GM12878 (cell line): ENCODE results near the gene ACACA. TPM values are rescaled to one million over a fixed set of nuclear protein-coding genes. Genes with fewer than 3 reads are reported as not detected.

Experiments
- ATAC-seq: fragments of 200-7000 bp; cut with Tn5 transposase; 3 replicates; pipeline ENCODE4 v1.9.1; 2020; ENCODE audit warnings: mild to moderate bottlenecking, moderate library complexity
- BruUV-seq: library from RNA; stranded (reverse); fragments of 400-500 nt; replicated peaks from 2 replicates; lab custom pipeline; 2021; lab: Mats Ljungman, UMichigan
- CTCF ChIA-PET: fragments of 300-600 bp; sonication (Branson Sonifier 250); formaldehyde crosslinking; extraction: SDS; loops from one replicate; lab custom pipeline; 2021; ENCODE audit warnings: inconsistent platforms; lab: Yijun Ruan, JAX
- POLR2A ChIA-PET: fragments of 350-600 bp; formaldehyde crosslinking; extraction: SDS; loops from one replicate; lab custom pipeline; 2021; ENCODE audit warnings: inconsistent platforms; lab: Charles Lee
- RAD21 ChIA-PET: fragments of 300-600 bp; sonication (Branson Sonifier 250); formaldehyde crosslinking; loops from one replicate; lab custom pipeline; 2023; ENCODE audit warnings: antibody characterized with exemption; ENCODE audit not compliant: unreplicated experiment; lab: Charles Lee
- SMC1A ChIA-PET: fragments of 300-600 bp; sonication (Branson Sonifier 250); formaldehyde crosslinking; loops from one replicate; lab custom pipeline; 2023; ENCODE audit not compliant: unreplicated experiment, uncharacterized antibody; lab: Charles Lee
- DNase-seq: peaks from one replicate; pipeline ENCODE4 v3.0.0-alpha.2; 2011; ENCODE audit warnings: low read depth, low spot score
- FAIRE-seq: peaks from 3 replicates; lab custom pipeline; 2011; peaks lifted over from hg19 to GRCh38; lab: Jason Lieb, UNC
- H2AFZ ChIP-seq: 2 replicates; pipeline ENCODE4 v1.6.0; 2011; ENCODE audit warnings: low read depth, low read length, control low read depth; ENCODE audit not compliant: control insufficient read depth
- H3K27ac ChIP-seq: 2 replicates; pipeline ENCODE4 v1.5.1; 2011; ENCODE audit warnings: control low read depth; ENCODE audit not compliant: control insufficient read depth, insufficient read depth
- H3K27me3 ChIP-seq, 2 experiments: replicated peaks in 1 of 2; 2 replicates each; pipeline versions ENCODE4 v1.6.0 to v1.6.1; 2011; ENCODE audit warnings: low read length in 1 of 2; ENCODE audit not compliant: control insufficient read depth in 2 of 2, insufficient read depth in 2 of 2
- H3K36me3 ChIP-seq, 2 experiments: 2 replicates each; pipeline ENCODE4 v1.5.1; 2011; ENCODE audit warnings: low read length in 1 of 2; ENCODE audit not compliant: control insufficient read depth in 2 of 2, insufficient read depth in 2 of 2
- H3K4me1 ChIP-seq: 2 replicates; pipeline ENCODE4 v1.6.1; 2011; ENCODE audit warnings: mild to moderate bottlenecking, low read length, moderate library complexity, mixed read lengths; ENCODE audit not compliant: control insufficient read depth, insufficient read depth
- H3K4me2 ChIP-seq: 2 replicates; pipeline ENCODE4 v1.6.0; 2011; ENCODE audit warnings: control low read depth; ENCODE audit not compliant: control insufficient read depth, insufficient read depth
- H3K4me3 ChIP-seq: fragments of 200-600 bp; sonication (generic); 2 replicates; pipeline ENCODE4 v1.5.1; 2016
- H3K79me2 ChIP-seq: 2 replicates; pipeline ENCODE4 v1.6.0; 2011; ENCODE audit warnings: low read length; ENCODE audit not compliant: control insufficient read depth, insufficient read depth
- H3K9ac ChIP-seq: 2 replicates; pipeline ENCODE4 v1.8.0; 2011; ENCODE audit warnings: low read length, control low read depth, mixed read lengths; ENCODE audit not compliant: control insufficient read depth, insufficient read depth
- H3K9me3 ChIP-seq: replicated peaks from 3 replicates; pipeline ENCODE4 v1.5.1; 2011; ENCODE audit warnings: mild to moderate bottlenecking, low read length; ENCODE audit not compliant: control insufficient read depth, insufficient read depth
- H4K20me1 ChIP-seq: 2 replicates; pipeline ENCODE4 v1.6.0; 2011; ENCODE audit not compliant: control insufficient read depth, insufficient read depth
- YY1 ChIP-seq: IDR thresholded peaks from 2 replicates; pipeline ENCODE4 v1.6.1; 2011; ENCODE audit warnings: low read depth, mild to moderate bottlenecking, low read length
- ZBTB33 ChIP-seq: fragments of 450-650 bp; IDR thresholded peaks from 2 replicates; pipeline ENCODE4 v1.6.1; 2017; ENCODE audit warnings: mild to moderate bottlenecking
- WGBS: methylation state at CpG from one replicate; pipeline ENCODE4 v1.1.6; 2016; ENCODE audit warnings: low lambda C conversion rate; ENCODE audit not compliant: insufficient replicate concordance, insufficient coverage; ENCODE audit errors: missing lambda C conversion rate; 5-methylcytosine and 5-hydroxymethylcytosine counted together
- in situ Hi-C: fragments of 300-500 bp; cut with MboI; formaldehyde crosslinking; loops from 9 replicates; pipeline ENCODE4 v1.14.3; 2018; ENCODE audit warnings: mixed read lengths
- intact Hi-C: fragments of 100-400 bp; cut with micrococcal nuclease; formaldehyde crosslinking; loops from one replicate; pipeline ENCODE4 v1.14.2; 2022; ENCODE audit not compliant: unreplicated experiment
- polyA plus RNA-seq, 11 experiments: library from polyadenylated mRNA; depleted of rRNA in 4 of 11; unstranded in 6 of 11; stranded (reverse) in 5 of 11; fragments of >200 nt; fragmentation: Nextera tagmentation in 4 of 11; fragmentation: Illumina TruSeq in 1 of 11; extraction: Ambion mirVana in 4 of 11; extraction: Trizol in 1 of 11; gene quantifications; 1 replicate in 1 of 11; 2 replicates in 10 of 11; pipeline versions ENCODE4 v1.2.1 to v1.2.3, GENCODE V29; 2011 to 2016; ENCODE audit warnings: inconsistent platforms in 2 of 11, missing spikeins in 2 of 11, low read depth in 1 of 11
- total RNA-seq, 4 experiments: library from RNA; depleted of rRNA in 3 of 4; stranded (reverse); fragments of >200 nt in 3 of 4; fragmentation: Illumina TruSeq in 1 of 4; extraction: Trizol in 1 of 4; gene quantifications; 2 replicates each; pipeline versions ENCODE4 v1.2.1 to v1.2.3, GENCODE V29; 2013 to 2021

The ACACA gene
- total and polyA plus RNA-seq, 10 of the 15 experiments (the other 5 are each of a cell fraction or from before 2014, with no cell fraction given) = 12.9 to 74.2 (median 32.0) TPM

- no peaks in the 10 kb centered on the region for H4K20me1 ChIP-seq
- DNase-seq (no peak), FAIRE-seq (no peak), ATAC-seq (no peak)
- intact Hi-C loops = no loop called here
- H3K36me3 ChIP-seq = no peaks in the 10 kb centered on the region
- H3K79me2 ChIP-seq = no peaks in the 10 kb centered on the region
- no peaks in the 10 kb centered on the region for H3K9me3 ChIP-seq
- CTCF ChIA-PET = interaction anchor here (0.6 to 8.2 kb wide), 11 partner anchors 11 to 607 kb away, joined by 3 to 187 read pairs (median 4); partner anchors contain the start of gene SYNRG
- H3K27ac ChIP-seq = no peak within 1 kb of the TSS
- POLR2A ChIA-PET = no interaction called here
- in situ Hi-C loops = no loop called here
- H2AFZ ChIP-seq = no peak within 1 kb of the TSS
- no peak within 1 kb of the TSS for H3K4me2 ChIP-seq
- H3K4me3 ChIP-seq = no peak within 1 kb of the TSS
- RAD21 ChIA-PET = interaction anchor here (0.9 to 7.1 kb wide), 4 partner anchors 17 to 370 kb away, joined by 3 to 81 read pairs (median 34); no protein-coding TSS in a partner anchor
- H3K27me3 ChIP-seq = no peaks in the 10 kb centered on the region
- no peak for TF ChIP-seq YY1
- no peak for TF ChIP-seq ZBTB33
- TF ChIP-seq, all 136 proteins: peak for 0
- no peak within 1 kb of the TSS for H3K9ac ChIP-seq
- BruUV-seq = no TSS peak
- WGBS = 97% methylated on average over 7 of the region's 7 CpGs
- SMC1A ChIA-PET = interaction anchor here (0.6 to 9.4 kb wide), 7 partner anchors 11 to 194 kb away, joined by 3 to 81 read pairs (median 5); no protein-coding TSS in a partner anchor
- H3K4me1 ChIP-seq = no peaks in the 10 kb centered on the region
These were observed 30.9 kb downstream of the ACACA start, which contains the start of gene C17orf78 for GRCh38 chr17:37375706-37376105. TSS of gene C17orf78 (plus strand) at chr17:37375985. CDS start at chr17:37376093, 108 bp downstream.
